Hepatocyte (in vitro differentiated cells): ENCODE measurements around the gene RPL10.

Source experiments
- EZH2 ChIP-seq: fragments of 200-600 bp; sonication (generic); IDR thresholded peaks from 2 replicates; pipeline ENCODE4 v1.6.1; 2016; ENCODE audit warnings: antibody characterized with exemption, mild to moderate bottlenecking, borderline replicate concordance
- EZH2phosphoT487 ChIP-seq: fragments of 200-600 bp; sonication (generic); IDR thresholded peaks from one replicate; pipeline ENCODE4 v1.6.1; 2018; ENCODE audit warnings: antibody characterized with exemption, mild to moderate bottlenecking, low read depth, moderate library complexity; ENCODE audit not compliant: unreplicated experiment, severe bottlenecking
- TF ChIP-seq, protein P1 (sequence below): fragments of 200-600 bp; sonication (generic); IDR thresholded peaks from 2 replicates; pipeline ENCODE4 v1.5.1; 2016; ENCODE audit warnings: antibody characterized with exemption, mild to moderate bottlenecking; ENCODE audit not compliant: poor library complexity

DNA sequence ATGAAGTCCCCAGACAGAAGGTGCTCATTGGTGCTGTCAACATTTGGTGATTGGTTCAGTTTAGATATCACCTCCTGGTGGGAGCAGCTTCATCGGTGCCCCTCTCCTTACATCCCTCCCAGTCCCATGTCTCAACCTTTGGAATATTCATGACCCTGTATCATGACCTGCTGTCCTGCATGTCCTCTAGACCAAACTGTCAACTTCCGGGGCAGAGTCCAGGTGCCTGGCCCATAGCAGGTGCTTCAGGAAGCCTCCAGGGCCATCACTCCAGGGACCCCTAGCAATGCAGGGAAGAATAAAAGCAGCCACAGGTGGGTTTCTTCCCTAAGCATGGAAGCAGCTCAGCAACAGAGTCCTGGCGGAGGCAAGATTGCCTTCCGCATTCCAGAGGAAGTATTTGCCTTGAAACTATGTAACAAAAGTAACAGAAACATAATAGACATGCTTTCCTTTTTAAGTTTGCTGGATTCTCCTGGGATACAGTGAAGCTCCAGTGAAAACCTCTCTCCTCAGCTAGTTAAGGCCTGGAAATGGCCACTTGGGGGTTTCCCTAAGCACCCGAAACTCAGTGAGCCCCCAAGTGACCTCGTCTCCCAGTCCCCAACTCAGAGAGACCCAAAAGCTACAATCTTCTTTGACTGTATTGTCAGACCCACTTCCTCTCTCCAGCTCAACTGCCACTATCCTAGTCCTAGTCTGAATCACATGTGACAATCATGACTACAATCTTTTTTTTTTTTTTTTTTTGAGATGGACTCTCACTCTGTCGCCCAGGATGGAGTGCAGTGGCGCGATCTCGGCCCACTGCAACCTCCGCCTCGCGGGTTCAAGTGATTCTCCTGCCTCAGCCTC lies 29.0 kb downstream of the RPL10 start:
- TF ChIP-seq, protein P1, sequence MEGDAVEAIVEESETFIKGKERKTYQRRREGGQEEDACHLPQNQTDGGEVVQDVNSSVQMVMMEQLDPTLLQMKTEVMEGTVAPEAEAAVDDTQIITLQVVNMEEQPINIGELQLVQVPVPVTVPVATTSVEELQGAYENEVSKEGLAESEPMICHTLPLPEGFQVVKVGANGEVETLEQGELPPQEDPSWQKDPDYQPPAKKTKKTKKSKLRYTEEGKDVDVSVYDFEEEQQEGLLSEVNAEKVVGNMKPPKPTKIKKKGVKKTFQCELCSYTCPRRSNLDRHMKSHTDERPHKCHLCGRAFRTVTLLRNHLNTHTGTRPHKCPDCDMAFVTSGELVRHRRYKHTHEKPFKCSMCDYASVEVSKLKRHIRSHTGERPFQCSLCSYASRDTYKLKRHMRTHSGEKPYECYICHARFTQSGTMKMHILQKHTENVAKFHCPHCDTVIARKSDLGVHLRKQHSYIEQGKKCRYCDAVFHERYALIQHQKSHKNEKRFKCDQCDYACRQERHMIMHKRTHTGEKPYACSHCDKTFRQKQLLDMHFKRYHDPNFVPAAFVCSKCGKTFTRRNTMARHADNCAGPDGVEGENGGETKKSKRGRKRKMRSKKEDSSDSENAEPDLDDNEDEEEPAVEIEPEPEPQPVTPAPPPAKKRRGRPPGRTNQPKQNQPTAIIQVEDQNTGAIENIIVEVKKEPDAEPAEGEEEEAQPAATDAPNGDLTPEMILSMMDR: no peak
- no peak for TF ChIP-seq EZH2phosphoT487
- no peak for TF ChIP-seq EZH2
